PC-9 (cell line): ENCODE measurements around the gene PRKG1. TPM values are rescaled to one million over a fixed set of nuclear protein-coding genes. Genes with fewer than 3 reads are reported as not detected.

Source experiments
- BruUV-seq: library from RNA; stranded (reverse); fragments of 400-500 nt; replicated peaks from 2 replicates; lab custom pipeline; 2021; lab: Mats Ljungman, UMichigan
- CTCF ChIA-PET: fragments of 300-600 bp; sonication (Branson Sonifier 250); formaldehyde crosslinking; loops from one replicate; lab custom pipeline; 2022; ENCODE audit warnings: antibody characterized with exemption; lab: Charles Lee
- POLR2A ChIA-PET: fragments of 300-600 bp; sonication (Branson Sonifier 250); formaldehyde crosslinking; loops from one replicate; lab custom pipeline; 2022; ENCODE audit warnings: antibody characterized with exemption; ENCODE audit not compliant: unreplicated experiment; lab: Charles Lee
- DNase-seq, 2 experiments: peaks; one replicate each; pipeline versions ENCODE4 v3.0.0 to v3.0.0-alpha.2; 2015 to 2022; ENCODE audit warnings: mixed read lengths in 1 of 2
- H2AFZ ChIP-seq: fragments of 200-600 bp; sonication (generic); 2 replicates; pipeline ENCODE4 v1.8.1; 2017; ENCODE audit warnings: antibody characterized with exemption
- H3F3A ChIP-seq: fragments of 200-600 bp; sonication (generic); 2 replicates; pipeline ENCODE4 v1.8.1; 2017; ENCODE audit warnings: antibody characterized with exemption, mild to moderate bottlenecking, low read depth; ENCODE audit not compliant: insufficient read depth
- H3K27ac ChIP-seq: fragments of 200-600 bp; sonication (generic); 2 replicates; pipeline ENCODE4 v1.6.1; 2016; ENCODE audit warnings: mixed run types
- H3K27me3 ChIP-seq: fragments of 200-600 bp; sonication (generic); 2 replicates; pipeline ENCODE4 v1.6.1; 2016; ENCODE audit warnings: low read depth, mixed run types; ENCODE audit not compliant: insufficient read depth
- H3K36me3 ChIP-seq: fragments of 200-600 bp; sonication (generic); 2 replicates; pipeline ENCODE4 v1.6.1; 2016; ENCODE audit warnings: low read depth, mixed run types
- H3K4me1 ChIP-seq: fragments of 200-600 bp; sonication (generic); replicated peaks from 2 replicates; pipeline ENCODE4 v1.6.1; 2016; ENCODE audit warnings: mixed run types; ENCODE audit not compliant: insufficient read depth
- H3K4me2 ChIP-seq: fragments of 200-600 bp; sonication (generic); 2 replicates; pipeline ENCODE4 v1.6.1; 2017; ENCODE audit warnings: mixed run types
- H3K4me3 ChIP-seq: fragments of 200-600 bp; sonication (generic); 2 replicates; pipeline ENCODE4 v1.6.1; 2016; ENCODE audit warnings: mixed run types
- H3K79me2 ChIP-seq: fragments of 200-600 bp; sonication (generic); 2 replicates; pipeline ENCODE4 v1.6.1; 2017; ENCODE audit warnings: low read depth, mixed run types
- H3K9me2 ChIP-seq: fragments of 200-600 bp; sonication (generic); 2 replicates; pipeline ENCODE4 v1.8.1; 2017; ENCODE audit warnings: mild to moderate bottlenecking; ENCODE audit not compliant: insufficient read depth
- H3K9me3 ChIP-seq: fragments of 200-600 bp; sonication (generic); 2 replicates; pipeline ENCODE4 v1.8.1; 2016; ENCODE audit warnings: low read depth; ENCODE audit not compliant: insufficient read depth
- H4K20me1 ChIP-seq: fragments of 200-600 bp; sonication (generic); 2 replicates; pipeline ENCODE4 v1.8.1; 2017; ENCODE audit not compliant: insufficient read depth
- CTCF ChIP-seq: fragments of 200-600 bp; sonication (generic); conservative IDR thresholded peaks from 2 replicates; pipeline ENCODE4 v1.6.1; 2017; ENCODE audit warnings: mixed run types, antibody characterized with exemption, mild to moderate bottlenecking, moderate library complexity
- EZH2 ChIP-seq: fragments of 200-600 bp; sonication (generic); IDR thresholded peaks from 2 replicates; pipeline ENCODE4 v1.8.0; 2017; ENCODE audit warnings: antibody characterized with exemption, low read depth
- intact Hi-C: fragments of 100-400 bp; cut with micrococcal nuclease; formaldehyde crosslinking; loops from one replicate; pipeline ENCODE4 v1.10.0; 2022; ENCODE audit not compliant: unreplicated experiment
- total RNA-seq: library from RNA; stranded (reverse); gene quantifications from 2 replicates; pipeline ENCODE4 v1.2.3, GENCODE V29; 2021

PRKG1 gene
- total RNA-seq, 1 experiment from 2014 or later = 0.70 TPM

GRCh38 chr10:51770709-51771108, 696.4 kb downstream of the PRKG1 start:
- TF ChIP-seq EZH2 (no peak), CTCF (no peak)
- Histone ChIP-seq H3K79me2 (no peaks in the 10 kb centered on the region), H3K4me3 (no peak overlapping the region), H3K4me2 (no peak overlapping the region), H3K9me2 (no peaks in the 10 kb centered on the region), H2AFZ (no peak overlapping the region), H3K27ac (no peak overlapping the region), H3K4me1 (no peaks in the 10 kb centered on the region), H3K27me3 (no peaks in the 10 kb centered on the region), H3F3A (no peaks in the 10 kb centered on the region), H3K9me3 (no peaks in the 10 kb centered on the region), H4K20me1 (no peaks in the 10 kb centered on the region), H3K36me3 (no peaks in the 10 kb centered on the region)
- intact Hi-C loops = no loop called here
- ChIA-PET POLR2A (no interaction called here), CTCF (no interaction called here)
- no TSS peak for BruUV-seq
- no peak for DNase-seq

- Histone ChIP-seq H3K4me2 (no peak overlapping the region), H3K4me1 (no peaks in the 10 kb centered on the region), H3K9me2 (no peaks in the 10 kb centered on the region), H3K9me3 (no peaks in the 10 kb centered on the region), H3K27me3 (no peaks in the 10 kb centered on the region), H2AFZ (no peak overlapping the region), H3K36me3 (no peaks in the 10 kb centered on the region), H3K79me2 (no peaks in the 10 kb centered on the region), H3K4me3 (no peak overlapping the region), H4K20me1 (no peaks in the 10 kb centered on the region), H3F3A (no peaks in the 10 kb centered on the region), H3K27ac (no peak overlapping the region)
- intact Hi-C loops = no loop called here
- no TSS peak for BruUV-seq
- no peak for DNase-seq
- CTCF ChIA-PET = no interaction called here
- no peak for TF ChIP-seq CTCF
- no peak for TF ChIP-seq EZH2
- POLR2A ChIA-PET = no interaction called here
These were observed 698.1 kb downstream of the PRKG1 start for GRCh38 chr10:51772387-51772786.

GRCh38 chr10:51773681-51774080, 699.4 kb downstream of the PRKG1 start:
- Histone ChIP-seq H3K4me1 (no peaks in the 10 kb centered on the region), H3K9me3 (no peaks in the 10 kb centered on the region), H3K4me2 (no peak overlapping the region), H3K4me3 (no peak overlapping the region), H3K79me2 (no peaks in the 10 kb centered on the region), H4K20me1 (no peaks in the 10 kb centered on the region), H2AFZ (no peak overlapping the region), H3K27me3 (no peaks in the 10 kb centered on the region), H3F3A (no peaks in the 10 kb centered on the region), H3K27ac (no peak overlapping the region), H3K9me2 (no peaks in the 10 kb centered on the region), H3K36me3 (no peaks in the 10 kb centered on the region)
- intact Hi-C loops = no loop called here
- DNase-seq = no peak
- no peak for TF ChIP-seq EZH2
- no peak for TF ChIP-seq CTCF
- BruUV-seq = no TSS peak
- POLR2A ChIA-PET = no interaction called here
- CTCF ChIA-PET = no interaction called here
